Measurements from ENCODE around the gene SLITRK3.

DNA sequence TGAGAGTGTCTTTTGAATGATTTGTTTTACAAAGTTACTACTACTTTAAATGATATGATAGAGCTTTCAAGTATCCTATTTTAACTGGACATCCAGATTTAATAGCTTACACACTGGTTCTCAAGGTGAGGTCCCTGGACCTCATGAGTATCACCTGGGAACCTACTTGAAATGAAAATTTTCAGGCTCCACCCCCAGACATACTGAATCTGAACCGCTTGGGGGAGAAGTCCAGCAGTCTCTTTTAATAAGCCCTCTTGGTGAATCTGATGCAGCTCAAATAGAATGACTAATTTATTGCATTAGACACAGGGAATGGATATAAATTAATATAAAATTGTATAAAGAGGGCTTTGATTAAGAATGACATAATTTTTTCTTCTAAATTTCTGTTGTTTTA is 29.4 kb upstream of the SLITRK3 start:
- TF ChIP-seq, protein P1, sequence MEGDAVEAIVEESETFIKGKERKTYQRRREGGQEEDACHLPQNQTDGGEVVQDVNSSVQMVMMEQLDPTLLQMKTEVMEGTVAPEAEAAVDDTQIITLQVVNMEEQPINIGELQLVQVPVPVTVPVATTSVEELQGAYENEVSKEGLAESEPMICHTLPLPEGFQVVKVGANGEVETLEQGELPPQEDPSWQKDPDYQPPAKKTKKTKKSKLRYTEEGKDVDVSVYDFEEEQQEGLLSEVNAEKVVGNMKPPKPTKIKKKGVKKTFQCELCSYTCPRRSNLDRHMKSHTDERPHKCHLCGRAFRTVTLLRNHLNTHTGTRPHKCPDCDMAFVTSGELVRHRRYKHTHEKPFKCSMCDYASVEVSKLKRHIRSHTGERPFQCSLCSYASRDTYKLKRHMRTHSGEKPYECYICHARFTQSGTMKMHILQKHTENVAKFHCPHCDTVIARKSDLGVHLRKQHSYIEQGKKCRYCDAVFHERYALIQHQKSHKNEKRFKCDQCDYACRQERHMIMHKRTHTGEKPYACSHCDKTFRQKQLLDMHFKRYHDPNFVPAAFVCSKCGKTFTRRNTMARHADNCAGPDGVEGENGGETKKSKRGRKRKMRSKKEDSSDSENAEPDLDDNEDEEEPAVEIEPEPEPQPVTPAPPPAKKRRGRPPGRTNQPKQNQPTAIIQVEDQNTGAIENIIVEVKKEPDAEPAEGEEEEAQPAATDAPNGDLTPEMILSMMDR (IDR thresholded peaks at IDR 0.05) = no peak
- TF ChIP-seq POLR2A (IDR thresholded peaks at IDR 0.05) = no peak
